OCI-LY3 (cell line): ENCODE measurements around the gene RDX.
A peak's percentile ranks its signal among the peaks of the same experiment; 100 is the strongest.

Experiments used
- H2AFZ ChIP-seq: fragments of 200-600, 300-600 bp; shearing (Covaris generic); 2 replicates; pipeline ENCODE4 v1.6.0; 2014; ENCODE audit warnings: antibody characterized with exemption, low read depth, low read length
- H3K27ac ChIP-seq: fragments of 200-600, 300-600 bp; sonication (generic); 2 replicates; pipeline ENCODE4 v1.5.1; 2014; ENCODE audit warnings: mild to moderate bottlenecking, low read length, moderate library complexity, mixed read lengths
- H3K27me3 ChIP-seq: fragments of 200-600, 300-600 bp; sonication (generic); 2 replicates; pipeline ENCODE4 v1.6.1; 2014; ENCODE audit warnings: low read depth, low read length, mixed read lengths
- H3K36me3 ChIP-seq: fragments of 200-600, 300-600 bp; sonication (generic); replicated peaks from 2 replicates; pipeline ENCODE3; 2014; ENCODE audit warnings: low read depth, low read length, mixed read lengths
- H3K4me1 ChIP-seq: fragments of 300-600, 200-600 bp; sonication (generic); 2 replicates; pipeline ENCODE4 v1.6.1; 2014; ENCODE audit warnings: low read length, mixed read lengths
- H3K4me2 ChIP-seq: fragments of 200-600, 300-600 bp; sonication (generic); 2 replicates; pipeline ENCODE4 v1.6.1; 2014; ENCODE audit warnings: low read length, mixed read lengths
- H3K4me3 ChIP-seq: fragments of 300-600, 200-600 bp; sonication (generic); 2 replicates; pipeline ENCODE4 v1.5.1; 2014; ENCODE audit warnings: antibody characterized with exemption, mild to moderate bottlenecking, low read length, moderate library complexity
- H3K79me2 ChIP-seq: fragments of 300-600, 200-600 bp; shearing (Covaris generic); 2 replicates; pipeline ENCODE4 v1.6.1; 2014; ENCODE audit warnings: mild to moderate bottlenecking, low read length, mixed read lengths
- H3K9ac ChIP-seq: fragments of 300-600, 200-600 bp; shearing (Covaris generic); 2 replicates; pipeline ENCODE4 v1.6.0; 2014; ENCODE audit warnings: mild to moderate bottlenecking, low read length, moderate library complexity
- H3K9me3 ChIP-seq: fragments of 200-600, 300-600 bp; shearing (Covaris generic); 2 replicates; pipeline ENCODE4 v1.6.1; 2014; ENCODE audit warnings: low read length, mixed read lengths; ENCODE audit not compliant: insufficient read depth
- H4K20me1 ChIP-seq: fragments of 200-600, 300-600 bp; sonication (generic); 2 replicates; pipeline ENCODE4 v1.6.1; 2016; ENCODE audit warnings: low read length, mixed read lengths; ENCODE audit not compliant: insufficient read depth
- CTCF ChIP-seq: fragments of 200-600, 300-600 bp; sonication (generic); IDR thresholded peaks from 2 replicates; pipeline ENCODE4 v1.5.1; 2014; ENCODE audit warnings: antibody characterized with exemption, low read length, low read depth
- EZH2phosphoT487 ChIP-seq: fragments of 200-600 bp; shearing (Covaris generic); IDR thresholded peaks from 2 replicates; pipeline ENCODE4 v1.6.1; 2018; ENCODE audit warnings: antibody characterized with exemption, mixed run types, low read depth

Gene RDX

GRCh38 chr11:110185599-110185998 lies 110.8 kb downstream of the RDX start:
- H3K36me3 ChIP-seq, result no peaks in the 10 kb centered on the region
- no peaks in the 10 kb centered on the region for H4K20me1 ChIP-seq
- H3K27ac ChIP-seq, result no peak overlapping the region

GRCh38 chr11:110185121-110185591 lies 111.3 kb downstream of the RDX start:
- H3K27ac ChIP-seq, result no peak overlapping the region
- no peak overlapping the region for H3K4me3 ChIP-seq
- no peaks in the 10 kb centered on the region for H4K20me1 ChIP-seq
- H3K27me3 ChIP-seq, result no peaks in the 10 kb centered on the region
- peaks cover 20% of the 10 kb centered on the region for H3K4me1 ChIP-seq
- TF ChIP-seq EZH2phosphoT487 (no peak), CTCF (no peak)
- no peaks in the 10 kb centered on the region for H3K36me3 ChIP-seq
- no peaks in the 10 kb centered on the region for H3K9me3 ChIP-seq
- peak overlapping the region; percentile 33 for H3K4me2 ChIP-seq
- H2AFZ ChIP-seq, result no peak overlapping the region
- no peak overlapping the region for H3K9ac ChIP-seq
- H3K79me2 ChIP-seq, result no peaks in the 10 kb centered on the region

More at GRCh38 chr11:110185599-110185998, 110.8 kb downstream of the RDX start:
- Histone ChIP-seq H3K9ac (no peak overlapping the region), H2AFZ (no peak overlapping the region), H3K4me2 (peak overlapping the region; percentile 33), H3K79me2 (no peaks in the 10 kb centered on the region), H3K4me3 (no peak overlapping the region), H3K9me3 (no peaks in the 10 kb centered on the region), H3K4me1 (peaks cover 25% of the 10 kb centered on the region), H3K27me3 (no peaks in the 10 kb centered on the region)
- TF ChIP-seq CTCF (no peak), EZH2phosphoT487 (no peak)

GRCh38 chr11:110184456-110184855 lies 112.0 kb downstream of the RDX start:
- no peak overlapping the region for H3K4me3 ChIP-seq
- no peak overlapping the region for H2AFZ ChIP-seq
- no peaks in the 10 kb centered on the region for H4K20me1 ChIP-seq
- H3K4me2 ChIP-seq, result no peak overlapping the region
- TF ChIP-seq EZH2phosphoT487 (no peak), CTCF (no peak)
- H3K79me2 ChIP-seq, result no peaks in the 10 kb centered on the region
- no peaks in the 10 kb centered on the region for H3K36me3 ChIP-seq
- H3K9ac ChIP-seq, result no peak overlapping the region
- H3K27ac ChIP-seq, result no peak overlapping the region
- peaks cover 19% of the 10 kb centered on the region for H3K4me1 ChIP-seq
- no peaks in the 10 kb centered on the region for H3K9me3 ChIP-seq
- H3K27me3 ChIP-seq, result no peaks in the 10 kb centered on the region

- Histone ChIP-seq H3K9ac (no peak overlapping the region), H3K79me2 (no peaks in the 10 kb centered on the region), H3K9me3 (no peaks in the 10 kb centered on the region), H3K27ac (no peak overlapping the region), H3K4me1 (peaks cover 19% of the 10 kb centered on the region), H2AFZ (no peak overlapping the region), H3K27me3 (no peaks in the 10 kb centered on the region), H3K4me2 (no peak overlapping the region), H3K4me3 (no peak overlapping the region), H3K36me3 (no peaks in the 10 kb centered on the region), H4K20me1 (no peaks in the 10 kb centered on the region)
- TF ChIP-seq CTCF, result no peak
- TF ChIP-seq EZH2phosphoT487, result no peak
These were observed 113.5 kb downstream of the RDX start for GRCh38 chr11:110182886-110183285.
